Measurements from ENCODE around the gene TRNAU1AP.

Gene TRNAU1AP

DNA sequence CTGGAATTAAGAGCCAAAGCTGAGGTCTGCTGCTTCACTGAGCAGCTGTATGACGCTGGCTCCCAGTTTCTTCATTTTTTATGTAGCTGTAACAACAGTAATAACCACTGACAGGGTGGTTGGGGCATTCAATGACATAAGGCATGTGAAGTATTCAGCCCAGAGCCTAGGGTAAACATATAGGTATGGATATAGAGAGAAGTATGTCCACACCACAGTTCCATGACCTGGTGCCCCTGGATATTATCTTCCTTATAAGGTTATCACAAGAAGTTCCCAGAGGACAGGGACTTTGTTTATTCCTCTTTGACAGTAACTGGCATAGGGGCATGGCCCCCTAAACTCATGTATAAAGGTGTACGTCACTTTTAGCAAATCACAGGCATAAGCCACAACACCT lies 53.9 kb downstream of the TRNAU1AP start:
- Histone ChIP-seq H3K4me2 (ENCODE audit: low read depth, low read length, poor library complexity, severe bottlenecking) (no peak overlapping the region), H3F3A (ENCODE audit: low read depth) (no peaks in the 10 kb centered on the region), H3K9ac (ENCODE audit: low read depth, low read length, poor library complexity, severe bottlenecking) (no peak overlapping the region), H3K9me3 (ENCODE audit: insufficient read depth, low read depth, low read length) (no peaks in the 10 kb centered on the region), H3K4me1 (ENCODE audit: insufficient read depth, low read length, poor library complexity, severe bottlenecking) (no peaks in the 10 kb centered on the region), H3K79me2 (ENCODE audit: insufficient read depth, low read length) (no peaks in the 10 kb centered on the region), H3K36me3 (ENCODE audit: insufficient read depth, low read length) (no peaks in the 10 kb centered on the region), H3K4me3 (ENCODE audit: low read length, poor library complexity, severe bottlenecking) (no peak overlapping the region), H2AFZ (ENCODE audit: low read length) (no peak overlapping the region), H3K9me2 (replicated peaks; ENCODE audit: low read depth, low read length) (no peaks in the 10 kb centered on the region), H3K27me3 (ENCODE audit: insufficient read depth, low read length, poor library complexity, severe bottlenecking) (no peaks in the 10 kb centered on the region), H4K20me1 (ENCODE audit: insufficient read depth, low read length, poor library complexity, severe bottlenecking) (no peaks in the 10 kb centered on the region)
- no peak for TF ChIP-seq CTCF (conservative IDR thresholded peaks at IDR 0.05; ENCODE audit: low read length)
- no peak for TF ChIP-seq EZH2phosphoT487 (IDR thresholded peaks at IDR 0.05; ENCODE audit: borderline replicate concordance)

GRCh38 chr1:28613175-28613574 lies 60.3 kb downstream of the TRNAU1AP start:
- H3K9me3 ChIP-seq (ENCODE audit: insufficient read depth, low read depth, low read length) = no peaks in the 10 kb centered on the region
- no peaks in the 10 kb centered on the region for H3K36me3 ChIP-seq (ENCODE audit: insufficient read depth, low read length)
- no peak overlapping the region for H3K9ac ChIP-seq (ENCODE audit: low read depth, low read length, poor library complexity, severe bottlenecking)

More at GRCh38 chr1:28613175-28613574, 60.3 kb downstream of the TRNAU1AP start:
- Histone ChIP-seq H3K27me3 (ENCODE audit: insufficient read depth, low read length, poor library complexity, severe bottlenecking) (no peaks in the 10 kb centered on the region), H3K79me2 (ENCODE audit: insufficient read depth, low read length) (no peaks in the 10 kb centered on the region), H3K9me2 (replicated peaks; ENCODE audit: low read depth, low read length) (no peaks in the 10 kb centered on the region), H3F3A (ENCODE audit: low read depth) (no peaks in the 10 kb centered on the region), H3K4me1 (ENCODE audit: insufficient read depth, low read length, poor library complexity, severe bottlenecking) (no peaks in the 10 kb centered on the region), H4K20me1 (ENCODE audit: insufficient read depth, low read length, poor library complexity, severe bottlenecking) (no peaks in the 10 kb centered on the region), H2AFZ (ENCODE audit: low read length) (no peak overlapping the region), H3K4me2 (ENCODE audit: low read depth, low read length, poor library complexity, severe bottlenecking) (no peak overlapping the region), H3K4me3 (ENCODE audit: low read length, poor library complexity, severe bottlenecking) (no peak overlapping the region)
- TF ChIP-seq EZH2phosphoT487 (IDR thresholded peaks at IDR 0.05; ENCODE audit: borderline replicate concordance) (no peak), CTCF (conservative IDR thresholded peaks at IDR 0.05; ENCODE audit: low read length) (no peak)
